HepG2 (cell line): Measurements from ENCODE around the gene PRR11. TPM values are rescaled to one million over a fixed set of nuclear protein-coding genes. Genes with fewer than 3 reads are reported as not detected.
A peak's percentile ranks its signal among the peaks of the same experiment; 100 is the strongest.

ENCODE experiments used
- GZF1 ChIP-seq: sonication (generic); formaldehyde crosslinking; IDR thresholded peaks from 2 replicates; pipeline ENCODE4 v1.5.1; 2020; ENCODE audit warnings: mild to moderate bottlenecking, missing genetic modification reagents
- NR2F6 ChIP-seq, 2 experiments: IDR thresholded peaks; 2 replicates each; pipeline ENCODE4 v1.6.1; 2016; ENCODE audit warnings: antibody characterized with exemption in 1 of 2, mild to moderate bottlenecking in 1 of 2
- PPARG ChIP-seq: conservative IDR thresholded peaks from 2 replicates; pipeline ENCODE4 v1.6.1; 2016; ENCODE audit warnings: missing biosample characterization, missing genetic modification reagents
- REL ChIP-seq: sonication (generic); formaldehyde crosslinking; conservative IDR thresholded peaks from 2 replicates; pipeline ENCODE4 v1.8.0; 2022; ENCODE audit warnings: mild to moderate bottlenecking, missing genetic modification reagents, moderate library complexity
- SATB2 ChIP-seq: sonication (generic); formaldehyde crosslinking; IDR thresholded peaks from 2 replicates; pipeline ENCODE4 v1.5.0; 2020; ENCODE audit warnings: missing genetic modification reagents
- SRF ChIP-seq: IDR thresholded peaks from 2 replicates; pipeline ENCODE4 v1.6.1; 2011; ENCODE audit warnings: mild to moderate bottlenecking, low read depth, low read length, moderate library complexity
- ZNF264 ChIP-seq: sonication (generic); formaldehyde crosslinking; IDR thresholded peaks from 2 replicates; pipeline ENCODE4 v1.4.0; 2020; ENCODE audit warnings: missing genetic modification reagents
- ZNF761 ChIP-seq: sonication (generic); formaldehyde crosslinking; conservative IDR thresholded peaks from 2 replicates; pipeline ENCODE4 v1.4.0; 2020; ENCODE audit warnings: mild to moderate bottlenecking, missing genetic modification reagents
- ZSCAN25 ChIP-seq: sonication (generic); formaldehyde crosslinking; IDR thresholded peaks from 2 replicates; pipeline ENCODE4 v1.8.0; 2022; ENCODE audit warnings: mild to moderate bottlenecking, missing genetic modification reagents
- polyA plus RNA-seq, 8 experiments: library from polyadenylated mRNA; depleted of rRNA in 3 of 8; stranded (reverse) in 7 of 8; unstranded in 1 of 8; fragments of >200 nt; fragmentation: Illumina TruSeq in 4 of 8; extraction: Trizol in 4 of 8; gene quantifications; 2 replicates each; pipeline versions ENCODE4 v1.2.1 to v1.2.3, GENCODE V29; 2011 to 2016; ENCODE audit warnings: low read depth in 4 of 8, missing spikeins in 1 of 8, mixed read lengths in 1 of 8; ENCODE audit not compliant: insufficient read depth in 1 of 8
- total RNA-seq, 5 experiments: library from RNA; depleted of rRNA; stranded (reverse); fragments of >200 nt; fragmentation: Illumina TruSeq; extraction: Trizol; gene quantifications; 2 replicates each; pipeline ENCODE4 v1.2.3, GENCODE V29; 2016; ENCODE audit warnings: low read depth in 1 of 5
- TF ChIP-seq, protein P1 (sequence below): sonication (generic); formaldehyde crosslinking; IDR thresholded peaks from 2 replicates; pipeline ENCODE4 v1.5.0; 2020; ENCODE audit warnings: missing genetic modification reagents, mild to moderate bottlenecking, borderline replicate concordance
- TF ChIP-seq, protein P2 (sequence below): sonication (generic); formaldehyde crosslinking; IDR thresholded peaks from 2 replicates; pipeline ENCODE4 v1.8.1; 2023; ENCODE audit warnings: mild to moderate bottlenecking, missing genetic modification reagents
- TF ChIP-seq, protein P3 (sequence below): sonication (generic); formaldehyde crosslinking; IDR thresholded peaks from 2 replicates; pipeline ENCODE4 v1.4.0; 2020; ENCODE audit warnings: missing genetic modification reagents, borderline replicate concordance
- TF ChIP-seq, protein P4 (sequence below): IDR thresholded peaks from 2 replicates; pipeline ENCODE4 v1.6.1; 2016; ENCODE audit warnings: missing biosample characterization, missing genetic modification reagents, low read depth

Gene PRR11
- total and polyA plus RNA-seq, 2 of the 13 experiments (the other 11 are each of a cell fraction or from before 2014, with no cell fraction given): 35.7 to 39.2 TPM

DNA sequence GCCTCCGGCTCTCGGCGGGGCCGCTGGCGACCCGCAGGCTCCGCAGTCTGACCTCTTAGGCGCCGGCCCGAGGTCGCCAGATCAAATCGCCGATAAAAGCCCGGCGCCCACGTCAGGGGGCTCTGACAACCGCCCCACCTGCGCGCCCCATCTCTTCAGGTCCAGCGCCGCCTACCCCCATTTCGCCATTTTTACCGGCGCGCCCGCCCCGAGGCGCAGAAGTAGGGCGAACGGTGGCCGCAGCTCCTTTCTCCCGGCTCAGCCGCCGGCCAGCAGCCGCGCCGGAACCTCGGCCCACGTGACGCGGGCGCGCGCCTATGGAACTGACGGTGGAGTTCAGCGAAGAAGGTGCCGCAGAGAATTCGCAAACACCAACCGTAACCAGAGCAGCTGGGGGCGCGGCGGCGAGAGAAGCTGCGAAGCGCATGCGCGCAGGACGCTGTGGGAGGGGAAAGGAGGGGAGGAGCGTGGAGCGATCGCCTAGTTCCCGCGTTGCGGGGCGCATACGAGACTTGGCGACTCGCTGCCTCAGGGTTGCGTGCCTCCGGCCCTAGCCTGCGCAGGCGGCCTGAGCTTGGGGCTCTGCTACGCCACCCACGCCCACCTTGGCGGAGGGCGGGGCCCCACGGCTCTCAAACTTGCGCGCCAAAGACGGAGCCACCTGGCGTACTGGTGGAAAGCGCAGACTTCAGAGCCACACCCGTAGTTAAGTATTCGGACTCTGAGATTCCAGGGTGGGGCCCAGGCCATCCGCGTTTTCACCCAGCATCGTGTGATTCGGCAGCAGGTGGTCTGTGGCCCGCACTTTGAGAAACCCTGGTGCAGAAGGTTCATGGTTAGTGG is 48.9 kb upstream of the PRR11 start, which contains the start of gene TRIM37 (continued):
- TF ChIP-seq SRF: no peak
- TF ChIP-seq ZSCAN25 (CRISPR knock-in tag): peak; percentile 86
- TF ChIP-seq REL (CRISPR knock-in tag): peak; percentile 95
- peak; percentile 74; the same call in 1 of the 2 replicates for TF ChIP-seq ZNF761 (CRISPR knock-in tag)
- TF ChIP-seq ZNF264 (CRISPR knock-in tag): no peak; the same call in 1 of the 2 replicates
- TF ChIP-seq, protein P1, sequence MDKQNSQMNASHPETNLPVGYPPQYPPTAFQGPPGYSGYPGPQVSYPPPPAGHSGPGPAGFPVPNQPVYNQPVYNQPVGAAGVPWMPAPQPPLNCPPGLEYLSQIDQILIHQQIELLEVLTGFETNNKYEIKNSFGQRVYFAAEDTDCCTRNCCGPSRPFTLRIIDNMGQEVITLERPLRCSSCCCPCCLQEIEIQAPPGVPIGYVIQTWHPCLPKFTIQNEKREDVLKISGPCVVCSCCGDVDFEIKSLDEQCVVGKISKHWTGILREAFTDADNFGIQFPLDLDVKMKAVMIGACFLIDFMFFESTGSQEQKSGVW (CRISPR knock-in tag): no peak
- TF ChIP-seq, protein P2, sequence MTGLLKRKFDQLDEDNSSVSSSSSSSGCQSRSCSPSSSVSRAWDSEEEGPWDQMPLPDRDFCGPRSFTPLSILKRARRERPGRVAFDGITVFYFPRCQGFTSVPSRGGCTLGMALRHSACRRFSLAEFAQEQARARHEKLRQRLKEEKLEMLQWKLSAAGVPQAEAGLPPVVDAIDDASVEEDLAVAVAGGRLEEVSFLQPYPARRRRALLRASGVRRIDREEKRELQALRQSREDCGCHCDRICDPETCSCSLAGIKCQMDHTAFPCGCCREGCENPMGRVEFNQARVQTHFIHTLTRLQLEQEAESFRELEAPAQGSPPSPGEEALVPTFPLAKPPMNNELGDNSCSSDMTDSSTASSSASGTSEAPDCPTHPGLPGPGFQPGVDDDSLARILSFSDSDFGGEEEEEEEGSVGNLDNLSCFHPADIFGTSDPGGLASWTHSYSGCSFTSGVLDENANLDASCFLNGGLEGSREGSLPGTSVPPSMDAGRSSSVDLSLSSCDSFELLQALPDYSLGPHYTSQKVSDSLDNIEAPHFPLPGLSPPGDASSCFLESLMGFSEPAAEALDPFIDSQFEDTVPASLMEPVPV: peak; percentile 91
- no peak for TF ChIP-seq NR2F6 (IDR thresholded peaks at IDR 0.05)
- TF ChIP-seq NR2F6 (CRISPR knock-in tag; IDR thresholded peaks at IDR 0.05): peak; percentile 65
- TF ChIP-seq, protein P3, sequence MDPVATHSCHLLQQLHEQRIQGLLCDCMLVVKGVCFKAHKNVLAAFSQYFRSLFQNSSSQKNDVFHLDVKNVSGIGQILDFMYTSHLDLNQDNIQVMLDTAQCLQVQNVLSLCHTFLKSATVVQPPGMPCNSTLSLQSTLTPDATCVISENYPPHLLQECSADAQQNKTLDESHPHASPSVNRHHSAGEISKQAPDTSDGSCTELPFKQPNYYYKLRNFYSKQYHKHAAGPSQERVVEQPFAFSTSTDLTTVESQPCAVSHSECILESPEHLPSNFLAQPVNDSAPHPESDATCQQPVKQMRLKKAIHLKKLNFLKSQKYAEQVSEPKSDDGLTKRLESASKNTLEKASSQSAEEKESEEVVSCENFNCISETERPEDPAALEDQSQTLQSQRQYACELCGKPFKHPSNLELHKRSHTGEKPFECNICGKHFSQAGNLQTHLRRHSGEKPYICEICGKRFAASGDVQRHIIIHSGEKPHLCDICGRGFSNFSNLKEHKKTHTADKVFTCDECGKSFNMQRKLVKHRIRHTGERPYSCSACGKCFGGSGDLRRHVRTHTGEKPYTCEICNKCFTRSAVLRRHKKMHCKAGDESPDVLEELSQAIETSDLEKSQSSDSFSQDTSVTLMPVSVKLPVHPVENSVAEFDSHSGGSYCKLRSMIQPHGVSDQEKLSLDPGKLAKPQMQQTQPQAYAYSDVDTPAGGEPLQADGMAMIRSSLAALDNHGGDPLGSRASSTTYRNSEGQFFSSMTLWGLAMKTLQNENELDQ (CRISPR knock-in tag): no peak
- TF ChIP-seq, protein P4, sequence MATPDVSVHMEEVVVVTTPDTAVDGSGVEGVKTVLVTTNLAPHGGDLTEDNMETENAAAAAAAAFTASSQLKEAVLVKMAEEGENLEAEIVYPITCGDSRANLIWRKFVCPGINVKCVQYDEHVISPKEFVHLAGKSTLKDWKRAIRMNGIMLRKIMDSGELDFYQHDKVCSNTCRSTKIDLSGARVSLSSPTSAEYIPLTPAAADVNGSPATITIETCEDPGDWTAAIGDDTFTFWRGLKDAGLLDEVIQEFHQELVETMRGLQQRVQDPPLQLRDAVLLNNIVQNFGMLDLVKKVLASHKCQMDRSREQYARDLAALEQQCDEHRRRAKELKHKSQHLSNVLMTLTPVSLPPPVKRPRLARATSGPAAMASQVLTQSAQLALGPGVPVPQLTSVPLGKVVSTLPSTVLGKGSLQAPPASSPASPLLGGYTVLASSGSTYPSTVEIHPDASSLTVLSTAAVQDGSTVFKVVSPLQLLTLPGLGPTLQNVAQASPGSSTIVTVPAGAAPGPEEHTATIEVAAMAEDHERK (CRISPR knock-in tag): peak; percentile 82
- TF ChIP-seq GZF1 (CRISPR knock-in tag): no peak; the same call in none of the 2 replicates
- no peak for TF ChIP-seq PPARG
- peak; percentile 84 for TF ChIP-seq SATB2 (CRISPR knock-in tag)
